Fibroblast of pulmonary artery (primary cell): Measurements from ENCODE around the gene CCDC177.

Experiments
- DNase-seq: peaks from one replicate; pipeline ENCODE4 v3.0.0-alpha.2; 2010; ENCODE audit warnings: low read depth
- H3K4me3 ChIP-seq: replicated peaks from 2 replicates; pipeline ENCODE4 v1.5.1; 2011; ENCODE audit warnings: low read depth, mild to moderate bottlenecking, control low read depth, low read length, moderate library complexity
- CTCF ChIP-seq: IDR thresholded peaks from 2 replicates; pipeline ENCODE4 v1.5.1; 2011; ENCODE audit warnings: mild to moderate bottlenecking, control low read depth, low read length, inconsistent platforms; ENCODE audit errors: missing control alignments

The CCDC177 gene

GRCh38 chr14:69548566-69548965 lies 26.1 kb downstream of the CCDC177 start:
- no peak for TF ChIP-seq CTCF
- no peak for DNase-seq
- H3K4me3 ChIP-seq: no peak overlapping the region

GRCh38 chr14:69547701-69548348 lies 26.8 kb downstream of the CCDC177 start:
- no peak overlapping the region for H3K4me3 ChIP-seq
- peak; percentile 20 for DNase-seq

GRCh38 chr14:69543341-69544115 lies 31.1 kb downstream of the CCDC177 start:
- no peak for TF ChIP-seq CTCF
- no peak overlapping the region for H3K4me3 ChIP-seq
- peak; percentile 96 for DNase-seq

More at GRCh38 chr14:69547701-69548348, 26.8 kb downstream of the CCDC177 start:
- peak; percentile 38 for TF ChIP-seq CTCF

GRCh38 chr14:69542311-69542710 lies 32.4 kb downstream of the CCDC177 start:
- H3K4me3 ChIP-seq: no peak overlapping the region
- no peak for TF ChIP-seq CTCF
- no peak for DNase-seq

- H3K4me3 ChIP-seq: no peak overlapping the region
- no peak for TF ChIP-seq CTCF
- no peak for DNase-seq
Observed at GRCh38 chr14:69540654-69541335, 33.9 kb downstream of the CCDC177 start.

GRCh38 chr14:69539631-69540410 lies 34.9 kb downstream of the CCDC177 start:
- DNase-seq: peak; percentile 91
- TF ChIP-seq CTCF: no peak

More at GRCh38 chr14:69539631-69540410, 34.9 kb downstream of the CCDC177 start:
- H3K4me3 ChIP-seq: no peak overlapping the region
